Renal cortex interstitium (tissue), 11 donors: ENCODE data around the gene ARHGAP42. TPM values are rescaled to one million over a fixed set of nuclear protein-coding genes. Genes with fewer than 3 reads are reported as not detected.

Experiments used
- DNase-seq, 11 donors: peaks; one replicate each; pipeline ENCODE4 v3.0.0-alpha.2; 2013; ENCODE audit warnings: low read depth in 9 of 11, low spot score in 4 of 11; ENCODE audit errors: extremely low read depth in 1 of 11
- polyA plus RNA-seq, 3 donors: library from polyadenylated mRNA; unstranded; fragments of 120-200 nt; gene quantifications; one replicate each; pipeline ENCODE4 v1.2.1, GENCODE V29; 2013; ENCODE audit not compliant: insufficient read length in 3 of 3

ARHGAP42 gene
- polyA plus RNA-seq, 3 donors: 25.6 to 30.6 (median 28.5) TPM

- DNase-seq: no peak
Measured at GRCh38 chr11:100777103-100777502, 90.0 kb downstream of the ARHGAP42 start.

- no peak for DNase-seq
Measured at GRCh38 chr11:100777736-100778135, 90.6 kb downstream of the ARHGAP42 start.

GRCh38 chr11:100778166-100778785 is 91.2 kb downstream of the ARHGAP42 start:
- no peak for DNase-seq

GRCh38 chr11:100780470-100780869 is 93.4 kb downstream of the ARHGAP42 start:
- no peak for DNase-seq

GRCh38 chr11:100785148-100785983 is 98.3 kb downstream of the ARHGAP42 start:
- no peak for DNase-seq

- DNase-seq: no peak
Measured at GRCh38 chr11:100788561-100789295, 101.6 kb downstream of the ARHGAP42 start.

GRCh38 chr11:100789500-100789899 is 102.4 kb downstream of the ARHGAP42 start:
- DNase-seq: no peak

GRCh38 chr11:100790073-100790472 is 103.0 kb downstream of the ARHGAP42 start:
- DNase-seq: no peak

- DNase-seq: no peak
Measured at GRCh38 chr11:100791103-100791502, 104.0 kb downstream of the ARHGAP42 start.

GRCh38 chr11:100791860-100792259 is 104.8 kb downstream of the ARHGAP42 start:
- DNase-seq: no peak

- DNase-seq: no peak
Measured at GRCh38 chr11:100793525-100793924, 106.4 kb downstream of the ARHGAP42 start.

- DNase-seq: no peak
Measured at GRCh38 chr11:100794446-100794845, 107.4 kb downstream of the ARHGAP42 start.

GRCh38 chr11:100799445-100799844 is 112.4 kb downstream of the ARHGAP42 start:
- no peak for DNase-seq

- no peak for DNase-seq
Measured at GRCh38 chr11:100800202-100800601, 113.1 kb downstream of the ARHGAP42 start.

GRCh38 chr11:100801225-100801999 is 114.3 kb downstream of the ARHGAP42 start:
- DNase-seq: no peak

- no peak for DNase-seq
Measured at GRCh38 chr11:100805506-100806199, 118.6 kb downstream of the ARHGAP42 start.

GRCh38 chr11:100806296-100806695 is 119.2 kb downstream of the ARHGAP42 start:
- DNase-seq: no peak

- DNase-seq: no peak
Measured at GRCh38 chr11:100808904-100809491, 121.9 kb downstream of the ARHGAP42 start.
